ENCODE measurements around the gene PDE4D.

Gene PDE4D

DNA sequence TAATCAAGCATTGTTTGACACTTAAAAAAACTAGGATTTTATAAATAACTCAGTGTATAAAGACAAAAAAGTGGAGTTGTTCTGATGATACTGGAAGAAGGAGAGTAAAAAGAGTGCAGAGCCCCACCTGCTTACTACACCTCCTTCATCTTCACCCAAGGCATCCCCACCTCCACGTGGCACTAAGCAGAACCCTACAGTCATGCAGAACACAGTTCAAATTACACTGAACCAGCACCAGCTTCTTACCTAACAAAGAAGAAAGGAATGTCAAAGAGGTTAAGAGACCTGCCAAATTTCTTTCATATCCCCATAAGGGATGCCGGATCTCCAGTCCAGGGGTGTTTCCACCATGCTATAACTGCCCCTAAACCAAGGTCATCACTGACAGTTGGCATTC is 55.5 kb downstream of the PDE4D start:
- DNase-seq, result no peak

DNA sequence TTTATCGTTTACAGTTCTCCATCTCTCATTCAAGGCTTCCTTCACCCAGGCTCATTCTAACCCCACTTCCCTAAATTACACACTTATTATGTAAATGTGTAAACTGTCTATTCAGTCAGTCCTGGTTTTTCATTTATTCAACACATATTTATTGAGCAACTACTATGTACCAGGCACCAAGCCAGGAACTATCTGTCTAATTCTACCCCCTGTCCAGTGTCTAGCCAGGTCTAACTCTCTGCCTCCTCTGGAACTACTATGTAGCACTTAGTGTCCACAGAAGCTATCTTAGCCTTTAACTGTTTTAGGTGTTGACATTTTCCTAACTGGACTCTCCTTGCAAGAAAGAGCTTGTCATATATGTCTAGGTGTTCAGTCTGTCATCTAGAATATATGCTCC is 56.5 kb downstream of the PDE4D start:
- DNase-seq, result no peak

- DNase-seq, result no peak
Measured at GRCh38 chr5:59835800-59836199, 57.7 kb downstream of the PDE4D start.

GRCh38 chr5:59833448-59833847 is 60.1 kb downstream of the PDE4D start:
- DNase-seq, result no peak

DNA sequence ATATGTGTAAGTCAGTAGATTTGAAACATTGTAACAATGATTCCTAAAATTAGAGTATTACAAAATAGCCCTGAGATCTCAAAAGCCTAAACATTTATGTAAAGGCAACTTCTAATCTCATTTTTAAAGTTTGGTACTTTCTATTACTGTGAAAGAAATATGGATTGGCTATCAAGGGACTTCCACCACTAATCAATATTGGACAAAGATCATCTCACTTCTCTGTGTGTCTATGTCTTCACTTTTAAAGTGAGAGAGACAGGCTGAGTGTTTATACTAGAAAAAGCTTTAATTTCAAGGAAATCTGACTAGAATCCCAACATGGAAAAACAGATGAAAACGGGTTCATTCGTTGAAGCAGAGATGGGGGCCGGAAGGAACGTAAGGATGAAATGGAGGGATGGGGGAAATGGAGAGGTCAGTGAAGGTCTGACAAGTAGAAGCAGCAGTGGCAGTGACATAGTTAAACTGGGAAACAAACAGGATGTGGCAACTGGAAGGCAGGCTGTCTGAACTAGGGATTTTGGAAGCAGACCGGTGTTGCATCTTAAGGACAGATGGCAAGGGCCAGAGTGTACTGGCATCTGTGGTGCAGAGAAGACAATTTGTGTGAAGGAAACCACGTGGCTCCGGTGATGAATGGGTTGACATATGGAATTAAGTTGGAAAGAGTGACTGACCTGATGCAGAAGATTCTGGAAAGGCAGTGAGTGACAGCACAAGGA is 60.8 kb downstream of the PDE4D start:
- no peak for DNase-seq

- no peak for DNase-seq
Measured at GRCh38 chr5:59831326-59832010, 62.1 kb downstream of the PDE4D start.

- DNase-seq, result no peak
Measured at GRCh38 chr5:59830536-59831200, 62.9 kb downstream of the PDE4D start.

- DNase-seq, result no peak
Measured at GRCh38 chr5:59829922-59830321, 63.6 kb downstream of the PDE4D start.

- no peak for DNase-seq
Measured at GRCh38 chr5:59829386-59829785, 64.1 kb downstream of the PDE4D start.

GRCh38 chr5:59828623-59829022 is 64.9 kb downstream of the PDE4D start:
- DNase-seq, result no peak

GRCh38 chr5:59826996-59827395 is 66.5 kb downstream of the PDE4D start:
- DNase-seq, result no peak

DNA sequence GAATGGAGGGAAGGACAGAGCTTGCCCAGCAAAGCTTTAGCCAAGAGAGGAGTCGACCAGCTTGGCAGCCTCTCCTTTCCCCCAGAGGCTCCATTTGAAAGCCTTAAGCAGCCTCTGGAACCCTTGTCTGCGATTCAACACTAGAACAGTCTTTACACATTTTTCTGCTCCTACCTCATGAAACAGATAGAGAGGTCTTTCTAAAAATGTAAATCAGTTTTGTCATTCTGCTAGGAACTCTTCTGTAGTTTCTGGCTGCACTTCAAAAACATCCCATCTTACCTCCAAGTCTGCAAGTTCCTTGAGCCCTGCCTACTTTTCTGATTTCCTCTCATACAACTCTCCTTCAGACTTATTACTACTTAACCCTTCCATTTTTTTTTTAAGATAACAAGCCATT is 70.1 kb downstream of the PDE4D start:
- DNase-seq, result no peak

DNA sequence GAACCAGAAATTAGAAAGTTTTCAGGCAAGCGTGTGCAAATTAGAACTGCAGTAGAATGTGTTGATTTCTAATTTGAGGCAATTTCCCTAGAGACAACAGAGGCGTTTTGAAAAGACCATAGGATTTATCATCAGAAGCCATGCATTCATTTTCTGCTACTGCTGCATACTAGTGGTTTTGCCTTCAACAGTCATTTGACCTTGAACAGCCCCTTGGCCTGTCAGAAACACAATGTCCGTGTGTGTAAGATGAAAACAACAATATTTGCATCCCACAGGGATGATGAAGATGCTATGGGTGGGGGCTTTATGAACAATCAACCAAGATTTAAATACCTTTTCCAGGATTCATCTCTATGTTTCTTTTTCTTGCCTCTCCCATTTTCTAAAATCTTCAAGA is 73.7 kb downstream of the PDE4D start:
- DNase-seq, result no peak

DNA sequence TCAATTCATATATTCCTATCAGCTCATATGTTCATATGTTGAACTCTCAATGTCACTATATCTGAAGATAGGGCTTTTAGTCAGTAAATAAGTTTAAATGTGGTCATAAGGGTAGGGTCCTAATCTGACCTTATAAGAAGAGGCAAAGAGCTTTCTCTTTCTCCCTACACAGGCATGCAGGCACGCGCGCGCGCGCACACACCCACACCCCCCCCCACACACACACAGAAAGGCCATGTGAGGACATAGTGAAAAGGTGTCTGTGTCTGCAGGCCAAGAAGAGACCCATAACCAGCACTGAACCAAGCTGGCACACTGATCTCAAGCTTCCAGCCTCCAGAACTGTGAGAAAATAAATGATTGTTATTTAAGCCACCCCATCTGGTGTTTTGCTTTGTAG is 76.0 kb downstream of the PDE4D start:
- DNase-seq, result no peak

DNA sequence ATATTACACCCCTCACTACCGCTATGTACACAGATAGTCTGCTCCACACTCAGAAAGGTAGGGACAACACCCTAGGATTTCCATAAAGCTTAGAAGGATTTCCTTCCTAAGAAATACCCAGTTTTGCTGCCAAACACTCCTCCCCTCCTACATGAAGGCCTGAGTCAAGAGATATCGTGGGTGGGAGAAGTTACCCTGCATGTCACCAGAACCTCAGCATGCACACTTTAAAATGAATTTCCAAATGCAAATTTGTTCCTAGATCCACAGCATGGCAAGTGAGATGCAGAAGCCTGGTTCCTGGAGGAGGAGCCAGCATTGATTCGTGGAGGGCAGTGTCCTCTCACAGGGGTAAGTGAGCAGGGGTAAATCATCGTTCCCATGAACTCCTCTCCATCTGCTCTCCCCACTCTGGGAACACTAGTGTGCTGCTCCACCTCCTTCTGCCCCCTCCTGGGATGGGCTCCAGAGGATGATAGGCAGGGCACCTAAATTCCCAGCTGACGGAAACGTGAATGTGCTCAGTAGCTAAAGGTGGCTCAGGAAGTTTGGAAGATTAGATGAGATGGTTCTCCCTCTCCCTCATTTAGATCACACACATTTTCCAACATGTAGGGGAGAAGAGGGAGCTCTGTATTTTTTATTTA is 76.7 kb downstream of the PDE4D start:
- DNase-seq, result no peak

- DNase-seq, result no peak
Measured at GRCh38 chr5:59814537-59814872, 79.0 kb downstream of the PDE4D start.

DNA sequence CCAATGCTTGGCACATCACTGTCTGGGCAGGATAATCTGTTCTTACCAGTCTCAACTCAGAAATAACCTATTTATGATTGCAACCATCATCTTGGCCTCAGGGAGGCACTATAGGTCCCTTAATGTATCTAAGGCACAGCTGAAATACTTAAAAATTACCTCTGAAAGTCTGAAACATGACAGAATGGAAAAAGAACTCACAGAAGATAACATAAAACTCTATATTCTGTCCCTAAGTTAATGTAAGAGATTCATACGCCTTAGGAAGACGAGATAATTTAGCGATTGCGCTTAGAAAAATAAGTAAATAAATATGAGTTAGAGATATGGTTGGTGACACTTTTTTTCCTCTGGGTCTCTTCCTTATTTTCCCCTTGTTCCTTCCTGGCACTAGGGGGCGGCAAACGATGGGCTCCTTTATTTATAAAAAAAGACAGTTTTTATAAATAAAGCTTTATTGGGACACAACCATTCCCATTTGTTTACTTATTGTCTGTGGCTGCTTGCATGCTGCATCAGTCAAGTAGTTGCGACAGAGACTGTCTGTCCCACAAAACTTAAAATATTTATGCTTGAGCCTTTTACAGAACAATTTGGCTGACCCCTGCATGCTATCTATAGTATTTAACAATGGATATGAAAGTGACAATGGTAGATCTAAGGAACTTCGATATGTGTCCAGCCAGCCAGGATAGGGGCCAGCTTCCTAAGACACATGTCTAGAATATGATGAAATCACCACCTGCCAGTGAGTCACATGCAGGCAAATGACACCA is 79.6 kb downstream of the PDE4D start:
- DNase-seq, result peak; percentile 27 to 42

DNA sequence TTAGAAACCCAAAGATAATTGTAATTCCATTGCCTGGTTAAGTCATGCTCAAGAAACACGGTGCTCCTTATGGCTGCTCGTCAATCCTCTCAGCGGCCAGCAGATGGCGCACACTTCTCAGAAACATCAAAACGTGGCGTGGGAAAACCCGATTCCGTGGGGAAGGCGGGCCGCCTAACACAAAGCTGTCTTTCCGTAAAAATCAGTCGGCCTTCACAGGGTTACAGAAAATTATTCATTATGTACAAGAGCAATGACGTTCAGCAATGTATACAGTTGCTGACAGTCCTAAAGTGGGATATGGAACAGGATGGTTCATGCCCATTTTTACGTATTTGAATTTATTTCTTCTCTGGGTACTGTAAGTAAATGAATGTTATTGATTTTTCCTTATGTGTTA is 83.5 kb downstream of the PDE4D start:
- DNase-seq, result peak; percentile 57 to 62

DNA sequence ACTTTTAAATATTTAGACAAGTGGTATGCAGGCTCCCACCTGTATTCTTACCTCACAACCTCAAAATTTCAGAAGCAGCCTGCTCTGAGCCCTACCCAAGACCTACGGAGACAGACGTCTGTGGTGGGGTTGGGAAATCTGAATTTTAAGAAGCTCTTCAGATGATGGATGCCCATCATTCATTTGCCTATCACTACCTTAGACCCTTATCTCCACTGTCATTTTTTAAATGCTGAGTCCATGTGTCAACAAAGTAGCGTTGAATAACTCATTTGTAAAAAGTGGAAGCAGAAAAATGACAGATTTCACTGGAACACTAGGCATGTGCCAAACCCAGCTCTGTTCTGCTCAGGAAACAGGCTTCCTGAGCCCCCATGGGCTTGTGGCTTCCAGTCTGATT is 85.7 kb downstream of the PDE4D start:
- no peak for DNase-seq

GRCh38 chr5:59800347-59800893 is 93.1 kb downstream of the PDE4D start:
- no peak for DNase-seq

GRCh38 chr5:59799668-59800346 is 93.7 kb downstream of the PDE4D start:
- DNase-seq, result peak; percentile 21 to 68

Data from SHP77 (cell line).